Activated naive CD4-positive, alpha-beta T cell treated with anti-CD3 and anti-CD28 coated beads, Interleukin-2, amount 50 U/mL, for 24 hours (primary cell): Measurements from ENCODE around the gene CYP1A2.

Experiments
- H3K27ac Mint-ChIP-seq: one replicate; pipeline ENCODE4 v1.8.0; 2021; ENCODE audit warnings: mild to moderate bottlenecking, mixed read lengths
- H3K27me3 Mint-ChIP-seq: one replicate; pipeline ENCODE4 v1.8.0; 2021; ENCODE audit warnings: mixed read lengths
- H3K36me3 Mint-ChIP-seq: one replicate; pipeline ENCODE4 v1.8.0; 2021; ENCODE audit warnings: mixed read lengths
- H3K4me1 Mint-ChIP-seq: one replicate; pipeline ENCODE4 v1.8.0; 2021; ENCODE audit warnings: mixed read lengths
- H3K4me3 Mint-ChIP-seq: one replicate; pipeline ENCODE4 v1.8.0; 2021; ENCODE audit warnings: mild to moderate bottlenecking, mixed read lengths
- H3K9me3 Mint-ChIP-seq: one replicate; pipeline ENCODE4 v1.8.0; 2021; ENCODE audit warnings: mixed read lengths

CYP1A2 gene

GRCh38 chr15:74767167-74768098 is 18.8 kb downstream of the CYP1A2 start:
- H3K4me3 Mint-ChIP-seq, result no peak overlapping the region
- H3K36me3 Mint-ChIP-seq, result no peaks in the 10 kb centered on the region
- H3K4me1 Mint-ChIP-seq, result peaks cover 15% of the 10 kb centered on the region
- no peak overlapping the region for H3K27ac Mint-ChIP-seq
- H3K9me3 Mint-ChIP-seq, result no peaks in the 10 kb centered on the region
- no peaks in the 10 kb centered on the region for H3K27me3 Mint-ChIP-seq

GRCh38 chr15:74768099-74768770 is 19.6 kb downstream of the CYP1A2 start:
- Mint-ChIP-seq H3K4me3 (no peak overlapping the region), H3K4me1 (peaks cover 15% of the 10 kb centered on the region), H3K9me3 (no peaks in the 10 kb centered on the region), H3K36me3 (no peaks in the 10 kb centered on the region), H3K27ac (no peak overlapping the region), H3K27me3 (no peaks in the 10 kb centered on the region)

GRCh38 chr15:74768771-74769342 is 20.2 kb downstream of the CYP1A2 start:
- no peaks in the 10 kb centered on the region for H3K36me3 Mint-ChIP-seq
- no peaks in the 10 kb centered on the region for H3K27me3 Mint-ChIP-seq
- peak overlapping the region; percentile 20 for H3K27ac Mint-ChIP-seq
- peaks cover 20% of the 10 kb centered on the region for H3K4me1 Mint-ChIP-seq
- no peak overlapping the region for H3K4me3 Mint-ChIP-seq
- no peaks in the 10 kb centered on the region for H3K9me3 Mint-ChIP-seq

GRCh38 chr15:74769463-74770025 is 20.9 kb downstream of the CYP1A2 start:
- peaks cover 27% of the 10 kb centered on the region for H3K4me1 Mint-ChIP-seq
- H3K36me3 Mint-ChIP-seq, result no peaks in the 10 kb centered on the region
- no peak overlapping the region for H3K4me3 Mint-ChIP-seq
- H3K9me3 Mint-ChIP-seq, result no peaks in the 10 kb centered on the region
- H3K27me3 Mint-ChIP-seq, result no peaks in the 10 kb centered on the region
- H3K27ac Mint-ChIP-seq, result no peak overlapping the region

GRCh38 chr15:74770211-74770903 is 21.7 kb downstream of the CYP1A2 start:
- Mint-ChIP-seq H3K36me3 (no peaks in the 10 kb centered on the region), H3K27ac (no peak overlapping the region), H3K4me3 (no peak overlapping the region), H3K9me3 (no peaks in the 10 kb centered on the region), H3K27me3 (no peaks in the 10 kb centered on the region), H3K4me1 (peaks cover 32% of the 10 kb centered on the region)

- H3K4me1 Mint-ChIP-seq, result peaks cover 60% of the 10 kb centered on the region
- no peaks in the 10 kb centered on the region for H3K9me3 Mint-ChIP-seq
- no peaks in the 10 kb centered on the region for H3K27me3 Mint-ChIP-seq
- H3K27ac Mint-ChIP-seq, result no peak overlapping the region
- no peaks in the 10 kb centered on the region for H3K36me3 Mint-ChIP-seq
- H3K4me3 Mint-ChIP-seq, result no peak overlapping the region
Observed at GRCh38 chr15:74773329-74773728, 24.7 kb downstream of the CYP1A2 start.

GRCh38 chr15:74773731-74774252 is 25.1 kb downstream of the CYP1A2 start:
- Mint-ChIP-seq H3K4me1 (peaks cover 62% of the 10 kb centered on the region), H3K27ac (no peak overlapping the region), H3K4me3 (no peak overlapping the region)

GRCh38 chr15:74775132-74775562 is 26.5 kb downstream of the CYP1A2 start:
- H3K4me3 Mint-ChIP-seq, result no peak overlapping the region
- peak overlapping the region; percentile 83 for H3K27ac Mint-ChIP-seq
- peaks cover 73% of the 10 kb centered on the region for H3K4me1 Mint-ChIP-seq
- H3K36me3 Mint-ChIP-seq, result no peaks in the 10 kb centered on the region
- H3K27me3 Mint-ChIP-seq, result no peaks in the 10 kb centered on the region
- no peaks in the 10 kb centered on the region for H3K9me3 Mint-ChIP-seq

More at GRCh38 chr15:74773731-74774252, 25.1 kb downstream of the CYP1A2 start:
- H3K27me3 Mint-ChIP-seq, result no peaks in the 10 kb centered on the region
- H3K9me3 Mint-ChIP-seq, result no peaks in the 10 kb centered on the region
- no peaks in the 10 kb centered on the region for H3K36me3 Mint-ChIP-seq

- Mint-ChIP-seq H3K9me3 (no peaks in the 10 kb centered on the region), H3K27ac (peak overlapping the region; percentile 97), H3K36me3 (no peaks in the 10 kb centered on the region), H3K4me3 (no peak overlapping the region), H3K27me3 (no peaks in the 10 kb centered on the region), H3K4me1 (peaks cover 80% of the 10 kb centered on the region)
Observed at GRCh38 chr15:74775894-74776293, 27.2 kb downstream of the CYP1A2 start.

- H3K36me3 Mint-ChIP-seq, result no peaks in the 10 kb centered on the region
- H3K4me1 Mint-ChIP-seq, result peaks cover 78% of the 10 kb centered on the region
- H3K27ac Mint-ChIP-seq, result peak overlapping the region; percentile 97
- no peaks in the 10 kb centered on the region for H3K9me3 Mint-ChIP-seq
- no peaks in the 10 kb centered on the region for H3K27me3 Mint-ChIP-seq
- peak overlapping the region; percentile 74 for H3K4me3 Mint-ChIP-seq
Observed at GRCh38 chr15:74776821-74777768, 28.4 kb downstream of the CYP1A2 start.

GRCh38 chr15:74777769-74778598 is 29.3 kb downstream of the CYP1A2 start:
- Mint-ChIP-seq H3K4me3 (peak overlapping the region; percentile 74), H3K27me3 (no peaks in the 10 kb centered on the region), H3K4me1 (peaks cover 78% of the 10 kb centered on the region), H3K9me3 (no peaks in the 10 kb centered on the region), H3K27ac (peak overlapping the region; percentile 97), H3K36me3 (no peaks in the 10 kb centered on the region)

GRCh38 chr15:74778599-74778970 is 29.9 kb downstream of the CYP1A2 start:
- Mint-ChIP-seq H3K27ac (peak overlapping the region; percentile 97), H3K36me3 (peaks cover 3% of the 10 kb centered on the region), H3K27me3 (no peaks in the 10 kb centered on the region), H3K4me1 (peaks cover 75% of the 10 kb centered on the region), H3K9me3 (no peaks in the 10 kb centered on the region), H3K4me3 (peak overlapping the region; percentile 74)

- Mint-ChIP-seq H3K9me3 (no peaks in the 10 kb centered on the region), H3K36me3 (peaks cover 4% of the 10 kb centered on the region), H3K4me1 (peaks cover 69% of the 10 kb centered on the region), H3K27me3 (no peaks in the 10 kb centered on the region), H3K4me3 (no peak overlapping the region), H3K27ac (peak overlapping the region; percentile 97)
Observed at GRCh38 chr15:74779162-74779648, 30.6 kb downstream of the CYP1A2 start.
